ENCODE results near the gene EEF1AKMT3. TPM values are rescaled to one million over a fixed set of nuclear protein-coding genes. Genes with fewer than 3 reads are reported as not detected.
A peak's percentile ranks its signal among the peaks of the same experiment; 100 is the strongest.

Gene EEF1AKMT3
- total and polyA plus RNA-seq, 2 of the 4 experiments (the other 2 are of a cell fraction): 3.2 to 8.1 TPM

GRCh38 chr12:57765003-57765697, 7.3 kb upstream of the EEF1AKMT3 start:
- no peak overlapping the region for H2BK5ac ChIP-seq (ENCODE audit: low read depth, low read length, poor library complexity, severe bottlenecking)
- peak; percentile 17 for DNase-seq
- peaks cover 2% of the 10 kb centered on the region; the same call in 1 of the 2 replicates for H3K9me3 ChIP-seq (ENCODE audit: control insufficient read depth, insufficient read depth, low read length)
- H3K14ac ChIP-seq (replicated peaks; ENCODE audit: low read depth, low read length): 0 out of 2 replicates have a peak overlapping the region, but pooled peaks have one; percentile 29
- no peak overlapping the region; the same call in 1 of the 2 replicates for H3K4ac ChIP-seq (ENCODE audit: low read depth, low read length)
- 2% methylated on average over 34 of the region's 60 CpGs; no CpG with 5 or more reads in 1 of the 2 experiments for WGBS, 2 experiments (ENCODE audit: extremely low coverage in 2 of 2, insufficient read length in 1 of 2)
- CTCF ChIA-PET: no interaction called here
- BruUV-seq (replicated peaks): no TSS peak
- no peak overlapping the region for H3K18ac ChIP-seq (ENCODE audit: low read depth, low read length)
- no peak overlapping the region for H2BK120ac ChIP-seq (ENCODE audit: low read depth, low read length)
- H3K4me3 ChIP-seq (ENCODE audit: insufficient read depth, low read depth, low read length): peak overlapping the region; percentile 35
- in situ Hi-C loops (cut with MboI; ENCODE audit: low sequenced_read_pairs): no loop called here
- H3K9ac ChIP-seq (ENCODE audit: low read depth, low read length): no peak overlapping the region
- H2AK5ac ChIP-seq (ENCODE audit: low read depth, low read length): no peak overlapping the region
- H2AK9ac ChIP-seq (replicated peaks; ENCODE audit: low read depth, low read length, poor library complexity): peak overlapping the region; percentile 52
- 0 out of 2 replicates have a peak, but pooled peaks cover 3% of the 10 kb centered on the region for H3K9me1 ChIP-seq (ENCODE audit: insufficient read depth, low read length)
- H3K27ac ChIP-seq (ENCODE audit: insufficient read depth, low read length): no peak overlapping the region
- POLR2A ChIA-PET (ENCODE audit: unreplicated experiment): no interaction called here
- H3K23ac ChIP-seq (ENCODE audit: low read depth, low read length): peak overlapping the region; percentile 35
- peak; percentile 74 for ATAC-seq (ENCODE audit: low read depth)
- TF ChIP-seq CEBPB (IDR thresholded peaks at IDR 0.05; ENCODE audit: low read depth, low read length) (no peak), CTCF (conservative IDR thresholded peaks at IDR 0.05; ENCODE audit: low read depth, low read length) (peak; percentile 31)
- dilution Hi-C loops (cut with HindIII; ENCODE audit: low sequenced_read_pairs, unreplicated experiment): no loop called here
- H3K56ac ChIP-seq (ENCODE audit: extremely low read depth, insufficient read depth, low read length): no peak overlapping the region
- no peaks in the 10 kb centered on the region for H3K79me1 ChIP-seq (ENCODE audit: low read depth in 1 of 2, low read length in 2 of 2)
- H3K27me3 ChIP-seq (ENCODE audit: control insufficient read depth, insufficient read depth, low read length): peaks cover 43% of the 10 kb centered on the region
- peaks cover 1% of the 10 kb centered on the region; the same call in 1 of the 2 replicates for H3K36me3 ChIP-seq (ENCODE audit: control insufficient read depth, insufficient read depth, low read length)
- H2BK20ac ChIP-seq (ENCODE audit: low read depth, low read length): no peak overlapping the region
- no peak overlapping the region for H4K8ac ChIP-seq (ENCODE audit: low read depth in 2 of 2, low read length in 2 of 2)
- H2AFZ ChIP-seq (replicated peaks; ENCODE audit: low read length, poor library complexity): peak overlapping the region; percentile 82
- peaks cover 8% of the 10 kb centered on the region; the same call in 1 of the 2 replicates for H3K4me1 ChIP-seq (ENCODE audit: control insufficient read depth, insufficient read depth, low read length)
- no peak overlapping the region for H4K91ac ChIP-seq (ENCODE audit: insufficient read depth, low read depth, low read length)
- no peak overlapping the region for H2BK15ac ChIP-seq (ENCODE audit: low read depth, low read length)
- intact Hi-C loops (cut with micrococcal nuclease): no loop called here
- H4K20me1 ChIP-seq (ENCODE audit: insufficient read depth, low read length): no peaks in the 10 kb centered on the region
- H3K4me2 ChIP-seq (ENCODE audit: low read depth, low read length): peak overlapping the region; percentile 68
- H4K5ac ChIP-seq (ENCODE audit: low read depth, low read length): no peak overlapping the region
